KMS-11 (cell line): Measurements from ENCODE around the gene DBNDD1.

Experiments used
- H2AFZ ChIP-seq: fragments of 200-600 bp; sonication (generic); 2 replicates; pipeline ENCODE4 v1.6.1; 2016; ENCODE audit warnings: antibody characterized with exemption, mixed run types, low read depth
- H3K27ac ChIP-seq: fragments of 200-600 bp; sonication (generic); 2 replicates; pipeline ENCODE4 v1.6.1; 2016; ENCODE audit warnings: mild to moderate bottlenecking, mixed run types
- H3K27me3 ChIP-seq: fragments of 200-600 bp; sonication (generic); 2 replicates; pipeline ENCODE4 v1.6.1; 2017; ENCODE audit warnings: mild to moderate bottlenecking, low read depth, mixed run types, moderate library complexity; ENCODE audit not compliant: insufficient read depth
- H3K36me3 ChIP-seq: fragments of 200-600 bp; sonication (generic); 2 replicates; pipeline ENCODE4 v1.6.1; 2017; ENCODE audit warnings: mild to moderate bottlenecking, mixed run types; ENCODE audit not compliant: insufficient read depth
- H3K4me1 ChIP-seq: fragments of 200-600 bp; sonication (generic); 2 replicates; pipeline ENCODE4 v1.6.1; 2016; ENCODE audit warnings: mild to moderate bottlenecking, low read depth, mixed run types; ENCODE audit not compliant: poor library complexity, severe bottlenecking
- H3K4me2 ChIP-seq: fragments of 200-600 bp; sonication (generic); 2 replicates; pipeline ENCODE4 v1.7.0; 2016; ENCODE audit warnings: mild to moderate bottlenecking, mixed run types
- H3K4me3 ChIP-seq: fragments of 200-600 bp; sonication (generic); IDR thresholded peaks from 2 replicates; pipeline ENCODE4 v1.6.1; 2017; ENCODE audit warnings: low read depth, low read length, mixed read lengths; ENCODE audit not compliant: insufficient read depth
- H3K79me2 ChIP-seq: fragments of 200-600 bp; sonication (generic); 2 replicates; pipeline ENCODE4 v1.6.1; 2016; ENCODE audit warnings: low read depth, mixed run types; ENCODE audit not compliant: insufficient read depth
- H3K9ac ChIP-seq: fragments of 200-600 bp; sonication (generic); 2 replicates; pipeline ENCODE4 v1.6.1; 2016; ENCODE audit warnings: mild to moderate bottlenecking, mixed run types
- H4K20me1 ChIP-seq: fragments of 200-600 bp; sonication (generic); 2 replicates; pipeline ENCODE4 v1.6.1; 2016; ENCODE audit warnings: mild to moderate bottlenecking, mixed run types; ENCODE audit not compliant: insufficient read depth
- CTCF ChIP-seq: fragments of 200-600 bp; sonication (generic); conservative IDR thresholded peaks from 2 replicates; pipeline ENCODE4 v1.6.1; 2017; ENCODE audit warnings: low read depth, mild to moderate bottlenecking, antibody characterized with exemption, low read length, moderate library complexity, mixed read lengths

Gene DBNDD1

DNA sequence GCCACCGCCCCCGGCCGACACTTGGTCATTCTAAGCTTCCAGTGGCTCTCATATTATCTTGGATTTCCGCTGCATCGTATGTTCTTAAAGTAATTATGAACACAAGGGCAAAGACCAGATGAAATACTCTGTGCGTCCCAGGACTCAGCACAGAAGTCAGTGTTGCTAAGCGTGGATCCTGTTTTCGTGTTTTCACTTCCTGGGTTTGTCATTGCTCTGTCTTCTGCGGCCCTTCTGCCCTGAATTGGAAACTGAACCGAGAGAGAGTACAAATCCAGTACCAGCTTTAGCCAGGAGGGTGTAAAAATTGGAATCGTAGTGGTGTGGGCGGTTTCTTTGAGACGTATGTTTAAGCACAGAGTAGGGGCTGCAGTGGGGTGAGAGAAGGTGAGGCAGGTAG, 32.7 kb downstream of the DBNDD1 start:
- Histone ChIP-seq H4K20me1 (no peaks in the 10 kb centered on the region), H3K79me2 (no peaks in the 10 kb centered on the region), H3K9ac (no peak overlapping the region), H3K4me2 (no peak overlapping the region), H3K4me1 (no peaks in the 10 kb centered on the region), H2AFZ (no peak overlapping the region), H3K27ac (no peak overlapping the region), H3K27me3 (no peaks in the 10 kb centered on the region), H3K4me3 (no peak overlapping the region), H3K36me3 (peaks cover 3% of the 10 kb centered on the region; the same call in 1 of the 2 replicates)
- no peak for TF ChIP-seq CTCF

DNA sequence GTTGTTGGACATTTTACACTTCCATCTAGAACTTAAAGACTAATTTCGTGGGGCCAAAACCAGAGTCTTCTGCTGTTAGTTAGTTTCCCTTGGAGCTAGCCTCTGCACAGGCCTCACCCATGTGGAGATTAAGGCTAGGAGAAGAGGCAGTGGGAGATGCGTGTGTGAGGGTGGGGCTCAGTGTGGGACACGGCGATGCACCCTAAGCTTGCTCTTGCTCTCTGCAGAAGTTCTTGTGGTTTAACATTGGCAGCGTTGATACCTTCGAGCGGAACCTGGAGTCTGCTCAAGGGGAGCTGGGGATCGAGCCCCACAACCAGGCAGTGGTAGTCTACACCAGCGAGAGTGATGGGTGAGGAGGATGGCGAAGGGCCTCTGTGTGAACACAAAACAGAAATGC, 34.0 kb downstream of the DBNDD1 start:
- Histone ChIP-seq H4K20me1 (no peaks in the 10 kb centered on the region), H3K4me3 (no peak overlapping the region), H3K27ac (no peak overlapping the region), H3K79me2 (no peaks in the 10 kb centered on the region), H3K27me3 (no peaks in the 10 kb centered on the region), H2AFZ (no peak overlapping the region), H3K4me2 (no peak overlapping the region), H3K4me1 (no peaks in the 10 kb centered on the region), H3K9ac (no peak overlapping the region), H3K36me3 (peaks cover 9% of the 10 kb centered on the region; the same call in 1 of the 2 replicates)
- TF ChIP-seq CTCF = no peak

DNA sequence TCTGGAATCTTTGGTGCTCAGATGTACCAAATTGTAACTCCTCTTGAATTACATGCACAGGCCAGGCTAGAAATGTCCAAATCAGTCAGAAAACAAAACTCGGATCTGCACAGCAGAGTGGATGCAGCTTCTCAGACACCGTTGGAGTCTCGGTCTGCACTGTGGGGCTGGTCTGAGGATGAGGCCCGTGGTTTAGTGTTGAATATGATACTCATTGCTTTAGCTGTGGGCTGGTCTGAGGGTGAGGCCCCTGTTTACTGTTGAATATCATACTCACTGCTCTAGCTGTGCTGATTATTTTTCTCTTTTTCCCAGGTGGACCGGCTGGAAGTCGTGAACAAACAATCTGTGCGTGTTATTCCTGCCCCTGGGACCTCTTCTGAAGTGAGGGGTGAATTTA, 35.0 kb downstream of the DBNDD1 start:
- TF ChIP-seq CTCF = no peak
- Histone ChIP-seq H3K27ac (no peak overlapping the region), H3K36me3 (peaks cover 9% of the 10 kb centered on the region; the same call in 1 of the 2 replicates), H3K4me3 (no peak overlapping the region), H3K27me3 (no peaks in the 10 kb centered on the region), H3K4me2 (no peak overlapping the region), H4K20me1 (no peaks in the 10 kb centered on the region), H3K9ac (no peak overlapping the region), H2AFZ (no peak overlapping the region), H3K79me2 (no peaks in the 10 kb centered on the region), H3K4me1 (no peaks in the 10 kb centered on the region)

- Histone ChIP-seq H3K27me3 (no peaks in the 10 kb centered on the region), H3K4me3 (no peak overlapping the region), H3K9ac (no peak overlapping the region), H3K27ac (no peak overlapping the region), H3K4me2 (no peak overlapping the region), H4K20me1 (no peaks in the 10 kb centered on the region), H3K36me3 (peaks cover 9% of the 10 kb centered on the region; the same call in 1 of the 2 replicates), H3K79me2 (no peaks in the 10 kb centered on the region), H3K4me1 (no peaks in the 10 kb centered on the region), H2AFZ (no peak overlapping the region)
- TF ChIP-seq CTCF = no peak
Observed at GRCh38 chr16:89983536-89983935, 35.7 kb downstream of the DBNDD1 start.
